HuH-7.5 (cell line): ENCODE results near the gene CTNS.
"Not testable (repeated sequence)": the region's sequence is repeated elsewhere in the genome, so short reads cannot be mapped to it uniquely, and the experiment has no call there.

Experiments
- DNase-seq: peaks from one replicate; pipeline ENCODE4 v3.0.0; 2011; ENCODE audit warnings: low spot score

Gene CTNS

DNA sequence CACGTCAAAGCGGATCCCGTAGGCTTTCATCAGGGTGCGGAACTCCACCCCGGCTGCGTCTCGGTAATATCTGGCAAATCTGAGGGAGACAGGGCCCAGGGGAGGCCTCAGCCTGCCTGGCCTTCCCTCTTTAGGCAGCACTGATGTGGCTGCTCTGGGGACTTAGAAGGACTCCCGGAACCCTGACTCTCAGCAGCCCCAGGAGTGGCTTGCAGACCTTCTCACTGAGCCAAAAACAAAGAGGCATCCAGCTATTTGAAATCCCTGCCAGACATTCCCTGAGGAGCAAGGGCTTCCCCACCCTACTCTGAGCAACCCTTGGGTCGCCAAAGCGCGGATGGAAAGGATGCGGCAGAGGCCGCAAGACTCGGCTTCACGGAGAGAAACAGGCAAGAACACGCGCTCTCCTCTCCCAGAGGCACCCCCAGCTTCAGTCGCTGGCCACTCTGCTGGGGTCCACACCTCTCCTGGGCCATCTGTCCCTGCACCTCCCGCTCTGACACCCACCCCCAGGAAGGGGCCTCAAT is 51.5 kb downstream of the CTNS start:
- no peak for DNase-seq

DNA sequence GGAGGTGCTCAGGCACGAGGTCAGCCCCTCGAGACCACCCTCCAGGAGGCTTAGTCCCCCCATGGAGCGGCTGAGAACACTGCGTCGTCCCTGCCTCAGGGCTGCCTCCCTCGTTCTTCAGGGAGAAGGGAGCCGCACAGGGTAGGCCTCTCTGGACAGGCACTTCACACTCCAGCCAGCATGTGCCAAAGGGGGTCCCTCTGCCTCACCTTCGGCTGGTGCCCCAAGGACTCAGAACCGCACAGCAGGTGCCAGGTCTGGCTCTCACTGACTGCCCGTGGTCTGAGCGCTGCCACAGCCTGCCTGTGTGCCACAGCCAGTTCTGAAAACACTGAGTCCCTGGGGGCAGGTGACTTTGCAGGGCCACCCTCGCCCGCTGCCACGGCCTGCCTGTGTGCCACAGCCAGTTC is 52.3 kb downstream of the CTNS start:
- no peak for DNase-seq

DNA sequence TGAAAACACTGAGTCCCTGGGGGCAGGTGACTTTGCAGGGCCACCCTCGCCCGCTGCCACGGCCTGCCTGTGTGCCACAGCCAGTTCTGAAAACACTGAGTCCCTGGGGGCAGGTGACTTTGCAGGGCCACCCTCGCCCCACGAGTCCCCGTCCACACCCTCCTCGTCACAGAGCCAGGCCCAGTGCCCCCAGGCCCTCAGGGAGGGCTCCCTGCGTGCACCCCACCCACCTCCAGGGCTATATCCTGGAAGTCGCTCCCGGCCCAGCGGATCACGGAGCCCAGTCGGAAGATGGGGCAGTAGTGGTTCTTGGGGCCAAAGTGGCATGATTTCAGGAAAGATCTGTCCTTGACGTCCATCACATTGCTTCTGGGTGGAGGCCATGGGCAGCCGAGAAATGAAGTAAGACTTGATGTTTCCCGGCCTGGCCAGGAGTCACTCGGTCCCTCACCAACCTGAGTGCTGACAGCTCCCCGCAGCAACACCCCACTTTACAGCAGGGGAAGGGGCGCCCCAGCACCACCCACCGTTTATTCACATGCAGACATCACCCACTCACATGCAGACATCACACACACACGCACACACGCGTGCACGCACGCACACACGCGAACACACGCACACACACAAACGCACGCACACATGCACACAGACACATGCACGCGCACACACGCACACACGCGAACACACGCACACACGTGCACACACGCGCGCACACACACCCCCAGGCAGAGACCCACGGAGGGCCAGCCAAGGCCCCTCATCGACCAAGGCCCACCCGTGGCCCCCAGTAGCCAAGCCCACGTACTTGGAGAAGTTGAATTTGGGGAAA is 52.9 kb downstream of the CTNS start:
- no peak for DNase-seq

DNA sequence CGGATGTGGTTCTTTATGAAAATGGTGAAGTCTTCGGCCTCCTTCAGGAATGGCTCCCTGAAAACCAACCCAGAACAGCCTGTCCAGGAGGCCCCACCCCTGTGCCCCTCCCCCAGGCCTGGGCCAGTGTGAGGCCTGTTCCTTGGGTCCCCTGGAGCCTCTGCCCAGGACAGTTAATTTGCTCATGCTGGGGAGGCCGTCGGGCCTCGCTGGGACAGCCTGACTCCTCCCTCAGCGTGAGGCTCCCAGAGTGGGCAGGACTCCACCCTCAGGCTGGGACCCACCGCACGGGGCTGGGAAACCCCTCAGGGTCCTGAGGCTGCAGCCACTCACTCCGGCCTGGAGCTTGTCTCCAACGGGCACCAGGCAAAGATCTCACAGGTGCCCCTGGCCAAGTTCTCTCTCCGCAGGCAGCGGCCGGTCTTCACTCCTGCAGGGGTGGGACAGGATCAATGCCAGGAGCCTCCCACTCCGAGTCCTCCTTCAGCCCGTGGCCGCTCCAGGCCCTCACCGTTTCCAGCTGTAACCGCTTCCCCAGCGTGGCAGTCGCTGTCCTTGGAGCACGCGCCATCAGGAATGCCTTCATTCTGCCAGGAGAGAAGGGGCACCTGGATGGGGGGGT is 53.6 kb downstream of the CTNS start:
- no peak for DNase-seq

DNA sequence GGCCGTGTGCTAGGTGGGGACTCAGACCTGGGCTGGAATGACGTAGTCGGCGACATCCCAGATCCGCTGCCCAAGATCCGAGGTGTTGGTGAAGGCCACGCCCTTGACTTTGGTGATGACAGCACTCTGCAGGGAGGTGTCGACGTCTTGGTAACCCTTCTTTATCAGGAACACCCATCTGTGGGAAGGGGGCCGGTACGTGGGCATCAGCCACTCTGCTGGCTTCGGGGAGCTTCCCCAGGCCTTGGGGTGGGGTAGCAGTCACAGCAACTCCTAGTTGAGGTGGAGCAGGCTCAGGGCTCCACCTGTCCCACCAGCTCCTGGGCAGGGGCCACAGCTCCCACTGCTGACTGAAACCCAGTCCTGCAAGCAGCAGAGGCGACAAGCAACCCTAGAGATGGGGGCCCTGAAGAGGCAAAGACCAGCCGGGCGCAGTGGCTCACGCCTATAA is 55.1 kb downstream of the CTNS start:
- DNase-seq: no peak

DNA sequence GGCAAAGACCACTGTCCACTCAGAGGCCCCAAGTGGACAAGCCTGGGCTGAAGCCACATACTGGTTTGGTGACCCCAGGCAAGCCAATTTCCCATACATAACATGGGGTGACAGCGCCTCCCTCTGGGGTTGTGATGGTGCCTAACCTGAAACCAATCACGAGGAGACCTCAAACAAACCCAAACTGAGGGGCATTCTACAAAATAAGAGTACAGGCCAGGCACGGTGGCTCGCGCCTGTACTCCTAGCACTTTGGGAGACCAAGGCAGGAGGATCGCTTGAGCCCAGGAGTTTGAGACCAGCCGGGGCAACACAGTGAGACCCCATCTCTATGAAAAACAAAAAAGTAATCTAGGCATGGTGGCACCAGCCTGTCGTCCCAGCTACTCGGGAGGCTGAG is 55.8 kb downstream of the CTNS start:
- DNase-seq: no peak

DNA sequence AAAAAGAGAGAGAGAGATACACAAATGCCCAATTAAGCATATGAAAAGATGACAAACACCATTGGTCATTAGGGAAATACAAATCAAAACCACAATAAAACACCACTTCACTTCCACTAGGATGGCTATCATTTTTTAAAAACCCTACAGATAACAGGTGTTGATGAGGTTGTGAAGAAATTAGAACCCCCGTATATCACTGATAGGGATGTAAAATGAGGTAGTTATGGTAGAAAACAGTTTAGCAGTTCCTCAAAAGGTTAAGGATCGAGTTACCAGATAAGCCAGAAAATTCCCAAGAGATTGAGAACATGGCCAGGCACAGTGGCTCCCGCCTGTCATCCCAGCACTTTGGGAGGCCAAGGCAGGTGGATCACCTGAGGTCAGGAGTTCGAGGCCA is 56.6 kb downstream of the CTNS start:
- no peak for DNase-seq

DNA sequence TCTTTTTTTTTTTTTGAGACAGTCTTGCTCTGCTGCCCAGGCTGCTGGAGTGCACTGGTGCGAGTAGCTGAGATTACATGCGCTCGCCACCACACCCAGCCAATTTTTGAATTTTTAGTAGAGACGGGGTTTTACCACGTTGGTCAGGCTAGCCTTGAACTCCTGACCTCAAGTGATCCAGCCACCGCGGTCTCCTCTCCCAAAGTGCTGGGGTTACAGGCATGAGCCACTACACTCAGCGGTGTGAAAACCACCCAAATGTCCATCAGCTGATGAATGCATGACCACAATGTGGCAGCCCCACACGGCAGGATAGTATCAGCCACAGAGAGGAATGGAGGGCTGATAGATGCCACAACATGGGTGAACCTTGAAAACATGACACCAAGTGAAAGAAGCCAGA is 57.3 kb downstream of the CTNS start:
- no peak for DNase-seq

DNA sequence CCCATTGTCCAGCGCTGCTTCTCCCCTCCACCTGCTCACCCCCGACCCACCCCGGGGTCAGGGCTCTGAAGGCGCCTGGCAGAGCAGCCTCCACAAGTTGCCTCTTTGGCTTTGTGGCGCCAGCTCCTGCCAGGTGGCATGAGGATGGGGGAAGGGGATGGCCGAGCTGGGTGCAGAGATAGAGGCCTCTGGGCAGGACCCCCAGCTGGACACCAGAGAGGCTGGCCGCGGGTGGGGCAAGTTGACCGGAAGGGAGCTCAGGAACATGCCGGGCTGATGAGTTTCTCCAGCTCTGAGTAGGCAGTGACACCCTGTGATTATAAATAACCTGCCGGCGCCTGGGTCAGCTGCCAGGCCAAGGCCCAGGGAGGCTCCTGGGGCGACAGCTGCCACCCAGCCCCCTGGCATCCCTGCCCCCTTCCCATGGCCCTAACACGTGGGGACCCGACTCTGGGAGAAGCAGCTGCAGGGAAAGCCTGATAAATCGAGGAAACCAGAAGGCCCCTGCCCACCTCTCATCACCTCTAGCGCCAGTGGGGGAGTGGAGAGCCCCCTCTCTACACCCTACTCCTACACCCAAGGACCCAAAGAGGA is 58.7 kb downstream of the CTNS start:
- no peak for DNase-seq

DNA sequence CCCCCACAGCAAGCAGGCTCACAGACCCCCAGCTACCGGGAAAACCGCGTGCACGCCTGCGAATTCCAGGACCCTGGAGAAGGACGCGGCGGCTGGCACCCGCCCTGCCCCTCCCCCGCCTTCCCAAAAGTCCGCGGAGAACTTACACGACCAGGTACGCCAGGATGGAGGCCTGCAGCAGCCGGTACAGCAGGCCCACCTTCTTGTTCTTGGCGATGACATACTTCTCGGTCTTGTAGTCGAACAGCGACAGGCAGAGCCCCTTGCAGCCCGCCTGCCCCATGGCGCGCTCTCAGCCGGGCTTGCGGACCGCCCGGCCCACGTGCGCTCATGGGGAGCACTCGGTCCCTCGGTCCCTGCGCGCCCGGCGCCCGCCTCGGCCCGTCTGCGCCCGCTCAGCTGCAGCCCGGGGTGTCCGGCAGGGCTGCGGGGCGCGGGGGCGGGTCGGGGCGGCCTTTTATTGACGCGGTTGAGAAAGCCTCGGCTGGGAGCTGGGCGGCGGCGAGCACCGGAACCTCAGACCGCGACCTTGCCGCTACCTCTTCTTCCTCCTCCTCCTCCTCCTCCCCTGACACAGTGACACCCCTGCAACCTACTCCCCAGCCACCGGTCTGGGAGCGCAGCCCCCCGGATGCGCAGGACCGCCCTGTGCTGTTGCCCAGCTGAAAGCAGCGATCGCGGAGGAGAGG is 59.3 kb downstream of the CTNS start, which contains the start of gene P2RX5:
Gene P2RX5 (minus strand): TSS at position 433 of the 689 bp plus-strand sequence. CDS start 150 bp downstream, at position 283.
- DNase-seq: no peak

DNA sequence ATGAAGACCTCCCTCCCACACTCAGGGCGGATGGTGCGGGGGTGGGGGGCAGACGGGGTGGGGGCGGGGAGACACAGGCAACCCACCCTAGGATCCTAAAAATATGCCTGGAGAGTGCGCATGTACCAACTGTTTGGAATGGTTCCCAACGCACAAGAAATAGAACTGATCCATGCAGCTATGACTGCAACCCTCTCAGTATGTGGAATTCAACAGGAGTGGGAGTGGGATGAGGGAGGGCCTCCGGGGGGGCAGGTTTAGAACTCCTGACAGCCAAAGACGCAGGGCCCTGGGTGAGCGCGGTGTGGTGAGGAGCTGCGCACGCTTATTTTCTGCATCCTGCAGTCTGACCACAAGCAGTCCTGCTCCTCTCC is 60.5 kb downstream of the CTNS start:
- DNase-seq: no peak

DNA sequence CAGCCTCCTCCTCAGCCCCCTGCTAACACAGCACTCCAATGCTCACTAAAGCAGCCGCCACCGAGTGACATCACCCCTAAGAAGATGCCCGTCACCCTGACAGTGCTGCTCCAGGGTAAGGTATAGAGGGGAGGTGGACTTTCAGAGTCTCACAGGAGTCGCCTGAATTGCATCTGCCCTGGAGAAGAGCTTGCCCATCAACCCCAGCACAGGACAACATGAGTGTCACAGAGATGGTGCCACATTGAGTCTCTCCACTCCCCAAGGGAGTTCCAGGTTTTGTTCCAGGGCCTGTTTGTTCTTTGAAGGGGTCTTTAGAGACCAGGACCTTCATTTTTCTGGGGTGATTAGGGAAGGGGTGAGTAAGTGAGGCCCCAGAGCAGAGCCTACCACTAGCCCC is 61.6 kb downstream of the CTNS start:
- no peak for DNase-seq

DNA sequence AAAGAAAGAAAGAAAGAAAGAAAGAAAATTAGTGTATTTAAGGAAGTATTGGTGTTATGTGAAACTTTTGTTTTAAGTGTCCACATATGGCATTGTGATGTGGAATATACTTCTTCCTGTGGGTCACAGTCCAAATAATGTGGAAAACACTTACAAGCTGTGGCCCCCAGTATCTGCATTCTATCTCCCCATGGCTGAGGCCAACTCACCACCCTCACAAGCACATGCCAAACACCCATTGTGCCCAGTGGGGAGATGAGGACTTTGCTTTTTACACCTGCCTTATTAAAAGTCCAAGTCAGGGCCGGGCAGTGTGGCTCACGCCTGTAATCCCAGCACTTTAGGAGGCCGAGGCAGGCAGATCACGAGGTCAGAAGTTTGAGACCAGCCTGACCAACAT is 63.4 kb downstream of the CTNS start:
- DNase-seq: no peak

DNA sequence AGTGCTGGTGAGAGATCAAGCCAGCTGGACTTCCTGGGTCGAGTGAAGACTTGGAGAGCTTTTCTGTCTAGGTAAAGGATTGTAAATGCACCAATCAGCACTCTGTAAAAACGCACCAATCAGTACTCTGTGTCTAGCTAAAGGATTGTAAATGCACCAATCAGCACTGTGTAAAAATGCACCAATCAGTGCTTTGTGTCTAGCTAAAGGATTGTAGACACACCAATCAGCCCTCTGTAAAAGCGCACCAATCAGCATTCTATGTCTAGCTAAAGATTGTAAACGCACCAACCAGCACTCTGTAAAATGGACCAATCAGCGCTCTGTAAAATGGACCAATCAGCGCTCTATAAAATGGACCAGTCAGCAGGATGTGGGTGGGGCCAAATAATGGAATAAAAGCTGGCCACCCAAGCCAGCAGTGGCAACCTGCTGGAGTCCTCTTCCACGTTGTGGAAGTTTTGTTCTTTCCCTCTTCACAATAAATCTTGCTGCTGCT is 65.5 kb downstream of the CTNS start:
- DNase-seq: not testable (repeated sequence)

DNA sequence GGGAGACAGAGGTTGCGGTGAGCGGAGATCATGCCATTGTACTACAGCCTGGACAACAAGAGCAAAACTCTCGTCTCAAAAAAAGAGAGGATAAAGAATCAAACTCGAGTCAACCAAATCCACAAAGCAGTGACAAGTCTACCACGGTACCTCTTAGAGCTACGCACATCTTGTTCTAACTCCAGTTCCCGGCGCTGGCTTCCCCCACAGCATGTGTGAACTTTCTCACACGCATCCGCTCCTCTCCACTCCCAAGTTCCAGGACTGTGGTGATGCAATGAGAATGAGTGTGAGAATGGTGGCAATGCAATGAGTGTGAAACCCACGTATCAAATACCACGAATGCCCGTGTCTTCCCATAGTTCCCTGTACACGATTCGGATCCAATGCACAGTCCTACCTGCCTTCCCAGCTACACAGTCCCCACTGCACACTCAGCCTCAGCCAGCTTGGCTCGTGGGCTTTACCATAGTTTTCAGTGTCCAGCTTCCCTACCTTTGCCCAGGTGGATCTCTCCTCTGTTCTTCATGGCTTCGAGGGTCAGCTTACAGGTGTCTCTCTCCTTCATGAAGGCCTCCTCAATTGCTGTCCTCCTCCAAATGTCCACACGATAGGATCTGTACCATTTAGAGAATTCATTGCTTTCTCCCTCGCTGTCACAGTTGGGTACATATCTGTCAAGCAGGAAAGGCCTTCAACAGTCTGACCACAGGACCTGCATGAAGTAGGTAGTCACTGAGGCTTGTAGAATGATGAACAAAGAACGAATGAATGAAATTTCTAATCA is 68.6 kb downstream of the CTNS start:
- DNase-seq: no peak

DNA sequence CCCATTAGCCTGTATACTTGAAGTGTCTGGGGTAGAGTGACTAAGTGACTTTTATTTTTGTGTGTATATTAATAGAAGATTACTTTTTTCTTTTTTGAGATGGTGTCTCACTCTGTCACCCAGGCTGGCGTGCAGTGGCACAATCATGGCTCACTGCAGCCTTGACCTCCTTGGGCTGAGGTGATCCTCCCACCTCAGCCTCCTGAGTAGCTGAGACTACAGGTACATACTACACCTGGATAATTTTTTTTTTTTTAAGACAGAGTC is 69.1 kb downstream of the CTNS start:
- DNase-seq: not testable (repeated sequence)

DNA sequence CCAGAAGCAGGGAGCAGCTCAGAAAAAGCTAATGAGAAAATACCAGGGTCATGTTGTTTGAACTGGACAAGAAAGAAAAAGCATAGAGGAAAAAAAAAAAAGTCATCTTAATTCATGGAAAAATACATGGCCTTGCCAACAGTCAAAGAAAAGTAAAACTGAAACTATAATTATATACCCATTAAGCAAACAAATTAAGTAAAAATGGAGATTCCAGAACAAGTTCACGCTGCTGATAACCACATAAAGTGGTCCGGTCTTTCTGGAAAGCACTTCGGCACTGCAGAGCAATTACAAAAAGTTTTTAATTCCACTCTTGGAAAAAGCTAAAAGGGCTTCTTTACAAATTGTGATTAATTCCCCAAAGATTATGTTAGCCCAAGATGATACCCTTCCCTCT is 71.8 kb downstream of the CTNS start:
- DNase-seq: no peak

DNA sequence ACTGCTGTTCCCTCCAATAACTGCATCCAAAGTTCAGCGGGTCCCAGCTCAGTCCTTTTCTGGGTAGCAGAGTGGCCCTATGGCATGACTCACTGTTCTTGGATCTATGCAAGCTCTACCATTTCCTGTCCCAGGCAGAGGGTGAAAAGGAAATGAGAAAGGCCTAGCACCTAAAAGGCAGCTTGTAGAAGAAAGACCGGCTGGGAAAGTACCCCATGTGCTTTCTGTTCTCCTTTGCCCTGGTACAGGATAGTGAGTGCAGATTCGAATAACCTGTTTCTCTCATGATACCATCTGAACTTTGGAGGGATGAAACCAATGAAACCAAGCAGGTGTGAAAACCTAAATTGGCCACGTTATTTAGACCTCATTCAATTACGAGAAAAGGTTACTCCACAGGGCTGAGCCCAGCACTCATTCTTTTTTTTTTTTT is 74.4 kb downstream of the CTNS start:
- no peak for DNase-seq
